GM12878 (cell line): ENCODE results near the gene AP5Z1. TPM values are rescaled to one million over a fixed set of nuclear protein-coding genes. Genes with fewer than 3 reads are reported as not detected.

ENCODE experiments used
- ATAC-seq: fragments of 200-7000 bp; cut with Tn5 transposase; 3 replicates; pipeline ENCODE4 v1.9.1; 2020; ENCODE audit warnings: mild to moderate bottlenecking, moderate library complexity
- BruUV-seq: library from RNA; stranded (reverse); fragments of 400-500 nt; replicated peaks from 2 replicates; lab custom pipeline; 2021; lab: Mats Ljungman, UMichigan
- CTCF ChIA-PET: fragments of 300-600 bp; sonication (Branson Sonifier 250); formaldehyde crosslinking; extraction: SDS; loops from one replicate; lab custom pipeline; 2021; ENCODE audit warnings: inconsistent platforms; lab: Yijun Ruan, JAX
- POLR2A ChIA-PET: fragments of 350-600 bp; formaldehyde crosslinking; extraction: SDS; loops from one replicate; lab custom pipeline; 2021; ENCODE audit warnings: inconsistent platforms; lab: Charles Lee
- RAD21 ChIA-PET: fragments of 300-600 bp; sonication (Branson Sonifier 250); formaldehyde crosslinking; loops from one replicate; lab custom pipeline; 2023; ENCODE audit warnings: antibody characterized with exemption; ENCODE audit not compliant: unreplicated experiment; lab: Charles Lee
- SMC1A ChIA-PET: fragments of 300-600 bp; sonication (Branson Sonifier 250); formaldehyde crosslinking; loops from one replicate; lab custom pipeline; 2023; ENCODE audit not compliant: unreplicated experiment, uncharacterized antibody; lab: Charles Lee
- DNase-seq: peaks from one replicate; pipeline ENCODE4 v3.0.0-alpha.2; 2011; ENCODE audit warnings: low read depth, low spot score
- FAIRE-seq: peaks from 3 replicates; lab custom pipeline; 2011; peaks lifted over from hg19 to GRCh38; lab: Jason Lieb, UNC
- H2AFZ ChIP-seq: 2 replicates; pipeline ENCODE4 v1.6.0; 2011; ENCODE audit warnings: low read depth, low read length, control low read depth; ENCODE audit not compliant: control insufficient read depth
- H3K27ac ChIP-seq: 2 replicates; pipeline ENCODE4 v1.5.1; 2011; ENCODE audit warnings: control low read depth; ENCODE audit not compliant: control insufficient read depth, insufficient read depth
- H3K27me3 ChIP-seq, 2 experiments: replicated peaks in 1 of 2; 2 replicates each; pipeline versions ENCODE4 v1.6.0 to v1.6.1; 2011; ENCODE audit warnings: low read length in 1 of 2; ENCODE audit not compliant: control insufficient read depth in 2 of 2, insufficient read depth in 2 of 2
- H3K36me3 ChIP-seq, 2 experiments: 2 replicates each; pipeline ENCODE4 v1.5.1; 2011; ENCODE audit warnings: low read length in 1 of 2; ENCODE audit not compliant: control insufficient read depth in 2 of 2, insufficient read depth in 2 of 2
- H3K4me1 ChIP-seq: 2 replicates; pipeline ENCODE4 v1.6.1; 2011; ENCODE audit warnings: mild to moderate bottlenecking, low read length, moderate library complexity, mixed read lengths; ENCODE audit not compliant: control insufficient read depth, insufficient read depth
- H3K4me2 ChIP-seq: 2 replicates; pipeline ENCODE4 v1.6.0; 2011; ENCODE audit warnings: control low read depth; ENCODE audit not compliant: control insufficient read depth, insufficient read depth
- H3K4me3 ChIP-seq: fragments of 200-600 bp; sonication (generic); 2 replicates; pipeline ENCODE4 v1.5.1; 2016
- H3K79me2 ChIP-seq: 2 replicates; pipeline ENCODE4 v1.6.0; 2011; ENCODE audit warnings: low read length; ENCODE audit not compliant: control insufficient read depth, insufficient read depth
- H3K9ac ChIP-seq: 2 replicates; pipeline ENCODE4 v1.8.0; 2011; ENCODE audit warnings: low read length, control low read depth, mixed read lengths; ENCODE audit not compliant: control insufficient read depth, insufficient read depth
- H3K9me3 ChIP-seq: replicated peaks from 3 replicates; pipeline ENCODE4 v1.5.1; 2011; ENCODE audit warnings: mild to moderate bottlenecking, low read length; ENCODE audit not compliant: control insufficient read depth, insufficient read depth
- H4K20me1 ChIP-seq: 2 replicates; pipeline ENCODE4 v1.6.0; 2011; ENCODE audit not compliant: control insufficient read depth, insufficient read depth
- NR2F1 ChIP-seq: fragments of 450-650 bp; conservative IDR thresholded peaks from 2 replicates; pipeline ENCODE4 v1.6.1; 2017; ENCODE audit warnings: mild to moderate bottlenecking
- SPI1 ChIP-seq: IDR thresholded peaks from 2 replicates; pipeline ENCODE4 v1.6.1; 2011; ENCODE audit warnings: low read depth, mild to moderate bottlenecking, low read length, moderate library complexity, borderline replicate concordance; ENCODE audit not compliant: insufficient read depth
- SUPT20H ChIP-seq: IDR thresholded peaks from 2 replicates; pipeline ENCODE4 v1.6.1; 2011; ENCODE audit warnings: low read depth, mild to moderate bottlenecking, low read length, moderate library complexity, borderline replicate concordance; ENCODE audit not compliant: control insufficient read depth
- WGBS: methylation state at CpG from one replicate; pipeline ENCODE4 v1.1.6; 2016; ENCODE audit warnings: low lambda C conversion rate; ENCODE audit not compliant: insufficient replicate concordance, insufficient coverage; ENCODE audit errors: missing lambda C conversion rate; 5-methylcytosine and 5-hydroxymethylcytosine counted together
- in situ Hi-C: fragments of 300-500 bp; cut with MboI; formaldehyde crosslinking; loops from 9 replicates; pipeline ENCODE4 v1.14.3; 2018; ENCODE audit warnings: mixed read lengths
- intact Hi-C: fragments of 100-400 bp; cut with micrococcal nuclease; formaldehyde crosslinking; loops from one replicate; pipeline ENCODE4 v1.14.2; 2022; ENCODE audit not compliant: unreplicated experiment
- polyA plus RNA-seq, 11 experiments: library from polyadenylated mRNA; depleted of rRNA in 4 of 11; unstranded in 6 of 11; stranded (reverse) in 5 of 11; fragments of >200 nt; fragmentation: Nextera tagmentation in 4 of 11; fragmentation: Illumina TruSeq in 1 of 11; extraction: Ambion mirVana in 4 of 11; extraction: Trizol in 1 of 11; gene quantifications; 1 replicate in 1 of 11; 2 replicates in 10 of 11; pipeline versions ENCODE4 v1.2.1 to v1.2.3, GENCODE V29; 2011 to 2016; ENCODE audit warnings: inconsistent platforms in 2 of 11, missing spikeins in 2 of 11, low read depth in 1 of 11
- total RNA-seq, 4 experiments: library from RNA; depleted of rRNA in 3 of 4; stranded (reverse); fragments of >200 nt in 3 of 4; fragmentation: Illumina TruSeq in 1 of 4; extraction: Trizol in 1 of 4; gene quantifications; 2 replicates each; pipeline versions ENCODE4 v1.2.1 to v1.2.3, GENCODE V29; 2013 to 2021
- TF ChIP-seq, protein P1 (sequence below), 3 experiments: IDR thresholded peaks in 2 of 3; conservative IDR thresholded peaks in 1 of 3; 2 replicates each; pipeline ENCODE4 v1.5.1; 2011; ENCODE audit warnings: low read depth in 3 of 3, low read length in 3 of 3, mild to moderate bottlenecking in 3 of 3, control low read depth in 2 of 3, moderate library complexity in 2 of 3, inconsistent platforms in 1 of 3, mixed read lengths in 1 of 3; ENCODE audit not compliant: control insufficient read depth in 2 of 3, insufficient read depth in 1 of 3; ENCODE audit errors: extremely low read depth in 1 of 3

The AP5Z1 gene
- total and polyA plus RNA-seq, 10 of the 15 experiments (the other 5 are each of a cell fraction or from before 2014, with no cell fraction given), result 0.37 to 43.4 (median 19.4) TPM

DNA sequence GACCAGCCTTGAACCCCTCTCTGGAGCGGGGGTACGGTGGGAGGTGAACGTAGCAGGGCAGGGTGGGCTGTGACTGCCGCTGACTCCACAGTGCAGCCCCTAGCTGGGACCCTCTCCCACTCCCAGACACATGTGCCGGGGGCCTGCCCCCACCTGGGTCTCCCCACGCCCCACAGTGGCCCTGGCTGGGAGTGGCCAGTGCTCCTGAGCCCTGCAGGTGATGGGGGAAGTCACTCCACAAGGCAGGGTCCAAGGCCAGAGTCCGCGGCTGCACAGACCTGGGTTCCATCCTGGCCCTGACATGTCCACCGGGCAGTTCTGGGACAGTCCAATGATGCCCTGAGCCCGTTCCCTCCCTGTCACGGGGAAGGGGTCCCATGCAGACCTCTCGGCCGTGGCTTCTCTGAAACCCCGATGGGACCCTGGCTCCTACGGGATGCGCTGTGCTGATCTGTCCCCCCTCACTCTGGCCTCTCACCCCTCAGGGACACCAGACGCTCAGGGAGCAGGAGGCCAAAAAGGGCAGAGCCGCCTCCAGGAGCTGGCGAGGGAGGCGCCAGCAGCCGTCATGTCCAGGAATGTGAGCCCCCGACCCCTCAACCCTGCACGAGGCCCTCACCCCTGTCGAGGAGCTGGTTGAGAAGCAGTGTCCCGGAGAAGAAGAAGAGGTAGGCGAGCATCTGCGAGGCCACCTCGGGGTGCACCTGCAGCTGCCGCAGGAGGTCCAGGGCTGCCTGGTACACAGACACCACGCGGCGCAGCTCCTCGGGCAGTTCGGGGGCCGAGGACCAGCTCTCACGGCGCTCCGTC, 40.4 kb downstream of the AP5Z1 start:
- Histone ChIP-seq H3K4me3 (no peak overlapping the region), H3K4me1 (no peaks in the 10 kb centered on the region), H3K4me2 (no peak overlapping the region), H4K20me1 (no peaks in the 10 kb centered on the region), H3K9ac (no peak overlapping the region), H3K36me3 (no peaks in the 10 kb centered on the region), H3K27ac (no peak overlapping the region), H3K27me3 (no peaks in the 10 kb centered on the region), H3K79me2 (no peaks in the 10 kb centered on the region), H2AFZ (no peak overlapping the region), H3K9me3 (no peaks in the 10 kb centered on the region; the same call in 2 of the 3 replicates)
- 55% methylated on average over 31 of the region's 38 CpGs for WGBS
- TF ChIP-seq, protein P1, sequence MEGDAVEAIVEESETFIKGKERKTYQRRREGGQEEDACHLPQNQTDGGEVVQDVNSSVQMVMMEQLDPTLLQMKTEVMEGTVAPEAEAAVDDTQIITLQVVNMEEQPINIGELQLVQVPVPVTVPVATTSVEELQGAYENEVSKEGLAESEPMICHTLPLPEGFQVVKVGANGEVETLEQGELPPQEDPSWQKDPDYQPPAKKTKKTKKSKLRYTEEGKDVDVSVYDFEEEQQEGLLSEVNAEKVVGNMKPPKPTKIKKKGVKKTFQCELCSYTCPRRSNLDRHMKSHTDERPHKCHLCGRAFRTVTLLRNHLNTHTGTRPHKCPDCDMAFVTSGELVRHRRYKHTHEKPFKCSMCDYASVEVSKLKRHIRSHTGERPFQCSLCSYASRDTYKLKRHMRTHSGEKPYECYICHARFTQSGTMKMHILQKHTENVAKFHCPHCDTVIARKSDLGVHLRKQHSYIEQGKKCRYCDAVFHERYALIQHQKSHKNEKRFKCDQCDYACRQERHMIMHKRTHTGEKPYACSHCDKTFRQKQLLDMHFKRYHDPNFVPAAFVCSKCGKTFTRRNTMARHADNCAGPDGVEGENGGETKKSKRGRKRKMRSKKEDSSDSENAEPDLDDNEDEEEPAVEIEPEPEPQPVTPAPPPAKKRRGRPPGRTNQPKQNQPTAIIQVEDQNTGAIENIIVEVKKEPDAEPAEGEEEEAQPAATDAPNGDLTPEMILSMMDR (IDR thresholded peaks at IDR 0.05 in 2 of 3, conservative IDR thresholded peaks at IDR 0.05 in 1 of 3; ENCODE audit: control insufficient read depth in 2 of 3, extremely low read depth in 1 of 3, insufficient read depth in 1 of 3, low read depth in 3 of 3, low read length in 3 of 3), result 0 out of 6 replicates have a peak, but pooled peaks of 1 of the 3 experiments have one; percentile 8
- no peak for TF ChIP-seq NR2F1
- TF ChIP-seq SPI1, result no peak
- TF ChIP-seq SUPT20H, result no peak
- ChIA-PET CTCF (no interaction called here), SMC1A (no interaction called here), POLR2A (no interaction called here), RAD21 (no interaction called here)
- no peak for FAIRE-seq
- no TSS peak for BruUV-seq
- DNase-seq, result no peak
- intact Hi-C loops (no loop called here), in situ Hi-C loops (no loop called here)
- no peak for ATAC-seq
